Activated T-cell treated with anti-CD3 and anti-CD28 coated beads, Interleukin-2, amount 50 U/mL, for 72 hours (primary cell): ENCODE data around the gene KCNK10. TPM values are rescaled to one million over a fixed set of nuclear protein-coding genes. Genes with fewer than 3 reads are reported as not detected.
"Not testable (repeated sequence)": the region's sequence is repeated elsewhere in the genome, so short reads cannot be mapped to it uniquely, and the experiment has no call there.

Source experiments
- ATAC-seq, 2 donors: fragments of 150-1000 bp; cut with Tn5 transposase; replicated peaks in 1 of 2; 2 replicates each; pipeline ENCODE4 v1.10.0; 2021; ENCODE audit warnings: moderate library complexity in 2 of 2, mild to moderate bottlenecking in 1 of 2
- DNase-seq, 2 donors: peaks; one replicate each; pipeline ENCODE4 v3.0.0; 2021 to 2022; ENCODE audit warnings: mixed read lengths in 1 of 2
- H3K27ac Mint-ChIP-seq: one replicate; pipeline ENCODE4 v1.8.0; 2022; ENCODE audit warnings: mild to moderate bottlenecking, moderate library complexity, mixed read lengths
- H3K27me3 Mint-ChIP-seq: one replicate; pipeline ENCODE4 v1.8.0; 2022; ENCODE audit warnings: low read depth, mixed read lengths
- H3K36me3 Mint-ChIP-seq, 2 donors: one replicate each; pipeline ENCODE4 v1.8.0; 2022; ENCODE audit warnings: mixed read lengths in 2 of 2, mild to moderate bottlenecking in 1 of 2; ENCODE audit not compliant: insufficient read depth in 2 of 2
- H3K4me1 Mint-ChIP-seq: one replicate; pipeline ENCODE4 v1.8.0; 2022; ENCODE audit warnings: low read depth, mixed read lengths
- H3K4me3 Mint-ChIP-seq, 2 donors: one replicate each; pipeline ENCODE4 v1.8.0; 2022; ENCODE audit warnings: mild to moderate bottlenecking in 2 of 2, mixed read lengths in 2 of 2, moderate library complexity in 2 of 2
- H3K9me3 Mint-ChIP-seq, 2 donors: one replicate each; pipeline ENCODE4 v1.8.0; 2022; ENCODE audit warnings: mixed read lengths in 2 of 2
- total RNA-seq, 2 donors: library from RNA; stranded (reverse); gene quantifications; one replicate each; pipeline ENCODE4 v1.2.3, GENCODE V29; 2022

The KCNK10 gene
- total RNA-seq, 2 donors from 2014 or later: 0.10 TPM; not detected in 1

DNA sequence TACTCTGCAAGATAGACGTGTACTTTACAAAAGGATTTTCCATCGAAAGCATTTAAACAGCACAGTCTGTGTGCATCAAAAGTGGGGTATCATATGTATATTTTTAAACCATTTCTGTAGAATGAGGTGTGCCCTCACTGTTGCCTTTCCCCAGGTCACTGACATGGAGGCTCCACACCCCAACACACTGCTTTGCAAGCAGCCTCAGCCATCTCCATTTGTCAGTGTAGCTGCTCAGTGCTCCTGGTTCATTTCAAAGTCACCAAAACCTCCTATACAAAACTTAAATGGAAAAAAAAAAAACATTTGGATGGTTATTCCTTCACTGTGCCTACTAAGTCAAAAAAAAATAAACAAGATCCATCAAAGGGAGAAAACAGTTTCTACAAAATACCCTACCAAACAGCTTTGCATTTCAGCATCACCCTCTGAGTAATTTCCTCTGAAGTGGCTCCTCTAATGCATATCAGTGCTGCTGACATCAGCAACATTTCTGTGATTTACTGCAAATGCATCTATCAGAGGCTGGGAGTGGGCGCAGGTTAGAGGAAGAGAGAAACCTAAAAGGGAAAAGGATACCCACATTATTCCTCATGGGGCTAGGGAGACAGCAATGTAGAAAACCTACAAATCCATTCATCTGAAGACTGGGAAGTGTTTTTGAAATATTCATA, 46.0 kb downstream of the KCNK10 start:
- ATAC-seq (no peak), DNase-seq (no peak)
- H3K4me3 Mint-ChIP-seq: no peak overlapping the region
- H3K27me3 Mint-ChIP-seq: peaks cover 51% of the 10 kb centered on the region
- no peaks in the 10 kb centered on the region for H3K36me3 Mint-ChIP-seq
- H3K4me1 Mint-ChIP-seq: no peaks in the 10 kb centered on the region
- H3K9me3 Mint-ChIP-seq: no peaks in the 10 kb centered on the region
- no peak overlapping the region for H3K27ac Mint-ChIP-seq

DNA sequence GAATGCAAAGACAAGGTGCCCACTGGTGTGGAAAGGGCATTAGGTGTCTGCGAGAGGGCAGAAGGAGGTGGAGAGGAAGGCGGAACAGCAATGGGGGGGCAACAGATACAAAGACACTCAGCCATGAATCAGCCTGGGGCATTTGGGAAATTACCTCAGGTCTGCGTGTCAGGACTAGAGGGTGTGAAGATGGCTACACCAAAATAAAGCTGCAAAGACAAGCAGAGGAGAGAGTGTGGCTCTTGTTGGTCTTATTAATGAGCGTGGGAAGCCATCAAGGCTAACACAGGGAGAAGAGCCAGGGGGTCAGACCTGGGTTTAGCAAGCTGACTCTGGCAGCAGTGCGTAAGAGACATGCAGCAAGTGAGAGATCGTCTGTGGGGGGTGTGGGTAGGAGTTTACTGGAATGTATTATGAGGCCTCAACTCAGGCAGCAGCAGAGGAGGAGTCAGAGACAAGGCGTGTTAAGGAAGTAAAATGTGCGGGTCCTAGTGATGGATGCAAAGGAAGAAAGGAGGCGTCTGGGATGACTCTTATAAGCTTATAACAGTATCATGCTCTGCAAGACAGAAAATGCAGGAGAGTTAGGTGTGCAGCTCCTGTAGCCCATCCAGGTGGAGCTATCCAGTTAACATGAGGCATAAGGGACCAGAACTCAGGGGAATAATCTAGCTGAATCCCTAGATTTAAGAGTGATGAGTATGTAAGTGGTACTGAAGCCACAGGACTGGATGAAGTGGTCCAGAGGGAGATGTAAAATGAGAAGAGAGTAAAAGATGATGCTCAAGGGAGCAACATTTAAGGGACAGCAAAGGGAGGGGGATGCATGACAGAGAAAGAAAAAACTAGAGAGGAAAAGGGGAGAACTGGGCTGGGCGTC, 50.4 kb downstream of the KCNK10 start:
- Mint-ChIP-seq H3K9me3 (no peaks in the 10 kb centered on the region), H3K4me3 (no peak overlapping the region), H3K4me1 (no peaks in the 10 kb centered on the region), H3K36me3 (no peaks in the 10 kb centered on the region), H3K27ac (no peak overlapping the region), H3K27me3 (peaks cover 44% of the 10 kb centered on the region)
- no peak for ATAC-seq
- DNase-seq: no peak

- no peak overlapping the region for H3K4me3 Mint-ChIP-seq
- no peak for ATAC-seq
- no peaks in the 10 kb centered on the region for H3K9me3 Mint-ChIP-seq
- H3K4me1 Mint-ChIP-seq: no peaks in the 10 kb centered on the region
- no peak overlapping the region for H3K27ac Mint-ChIP-seq
- H3K27me3 Mint-ChIP-seq: peaks cover 32% of the 10 kb centered on the region
- no peaks in the 10 kb centered on the region for H3K36me3 Mint-ChIP-seq
- no peak for DNase-seq
Measured at GRCh38 chr14:88271205-88271604, 51.9 kb downstream of the KCNK10 start.

DNA sequence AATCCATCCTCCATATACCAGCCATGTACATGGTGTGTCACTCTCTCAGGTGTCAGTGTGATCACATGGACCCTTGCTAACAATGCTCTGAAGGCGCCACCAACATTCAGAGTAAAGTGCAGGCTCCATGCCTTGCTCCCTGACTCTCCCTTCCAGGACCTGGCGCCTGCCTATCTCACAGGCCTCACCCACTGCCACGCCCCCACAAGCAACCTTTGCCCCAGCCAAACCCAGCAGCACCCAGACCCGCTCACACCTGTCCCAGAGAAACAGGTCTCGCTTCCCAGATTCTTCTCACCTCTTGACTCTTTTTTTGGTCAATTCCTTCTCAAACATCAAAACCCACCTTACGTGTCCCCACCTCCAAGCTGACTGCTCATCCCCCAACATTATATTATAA, 52.3 kb downstream of the KCNK10 start:
- no peaks in the 10 kb centered on the region for H3K36me3 Mint-ChIP-seq
- ATAC-seq: no peak
- H3K27me3 Mint-ChIP-seq: peaks cover 32% of the 10 kb centered on the region

DNA sequence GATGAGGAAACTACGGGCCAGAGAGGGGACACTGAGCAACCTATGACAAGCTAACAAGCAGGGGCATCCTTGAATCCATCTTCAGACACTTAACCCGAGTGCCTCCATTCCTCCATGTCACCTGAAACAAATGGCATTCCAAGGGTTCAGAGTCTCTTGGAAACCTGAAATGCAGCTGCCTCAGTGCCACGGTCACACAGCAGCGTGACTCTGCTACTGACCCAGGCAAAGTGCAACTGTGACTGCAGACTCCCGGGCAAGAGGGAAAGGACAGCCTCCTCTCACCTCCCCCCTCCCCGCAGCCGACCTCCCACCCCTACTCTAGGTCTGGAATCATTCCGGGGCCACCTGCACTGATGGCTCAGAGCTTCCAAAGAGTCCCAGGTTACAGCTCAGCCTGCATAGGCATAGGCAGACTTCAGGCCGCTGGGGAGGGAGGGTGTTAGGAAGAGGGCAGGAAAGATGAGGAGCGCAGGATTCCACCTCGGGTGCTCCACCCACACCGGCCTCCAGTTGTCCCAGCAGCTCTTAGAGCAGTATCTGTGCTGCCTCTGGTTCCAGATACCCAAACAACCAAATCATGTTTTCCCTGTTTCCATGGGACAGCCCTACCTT, 53.2 kb downstream of the KCNK10 start:
- H3K4me3 Mint-ChIP-seq: no peak overlapping the region
- no peaks in the 10 kb centered on the region for H3K4me1 Mint-ChIP-seq
- no peaks in the 10 kb centered on the region for H3K36me3 Mint-ChIP-seq
- no peaks in the 10 kb centered on the region for H3K9me3 Mint-ChIP-seq
- no peak for DNase-seq
- no peak overlapping the region for H3K27ac Mint-ChIP-seq
- peaks cover 29% of the 10 kb centered on the region for H3K27me3 Mint-ChIP-seq
- no peak for ATAC-seq

More for the DNA sequence above, 52.3 kb downstream of the KCNK10 start:
- DNase-seq: no peak
- H3K27ac Mint-ChIP-seq: no peak overlapping the region
- no peaks in the 10 kb centered on the region for H3K9me3 Mint-ChIP-seq
- H3K4me1 Mint-ChIP-seq: no peaks in the 10 kb centered on the region
- no peak overlapping the region for H3K4me3 Mint-ChIP-seq

- DNase-seq (no peak), ATAC-seq (no peak)
- no peaks in the 10 kb centered on the region for H3K9me3 Mint-ChIP-seq
- H3K4me3 Mint-ChIP-seq: no peak overlapping the region
- no peaks in the 10 kb centered on the region for H3K36me3 Mint-ChIP-seq
- no peaks in the 10 kb centered on the region for H3K4me1 Mint-ChIP-seq
- peaks cover 18% of the 10 kb centered on the region for H3K27me3 Mint-ChIP-seq
- H3K27ac Mint-ChIP-seq: no peak overlapping the region
Measured at GRCh38 chr14:88266474-88266873, 56.6 kb downstream of the KCNK10 start.

GRCh38 chr14:88264116-88264515, 59.0 kb downstream of the KCNK10 start:
- DNase-seq: no peak
- ATAC-seq: no peak
- peaks cover 18% of the 10 kb centered on the region for H3K27me3 Mint-ChIP-seq
- no peaks in the 10 kb centered on the region for H3K36me3 Mint-ChIP-seq
- no peak overlapping the region for H3K4me3 Mint-ChIP-seq
- no peaks in the 10 kb centered on the region for H3K4me1 Mint-ChIP-seq
- H3K9me3 Mint-ChIP-seq: no peaks in the 10 kb centered on the region
- H3K27ac Mint-ChIP-seq: no peak overlapping the region

GRCh38 chr14:88261302-88261701, 61.8 kb downstream of the KCNK10 start:
- H3K9me3 Mint-ChIP-seq, H3K4me3 Mint-ChIP-seq, DNase-seq: not testable (repeated sequence)

DNA sequence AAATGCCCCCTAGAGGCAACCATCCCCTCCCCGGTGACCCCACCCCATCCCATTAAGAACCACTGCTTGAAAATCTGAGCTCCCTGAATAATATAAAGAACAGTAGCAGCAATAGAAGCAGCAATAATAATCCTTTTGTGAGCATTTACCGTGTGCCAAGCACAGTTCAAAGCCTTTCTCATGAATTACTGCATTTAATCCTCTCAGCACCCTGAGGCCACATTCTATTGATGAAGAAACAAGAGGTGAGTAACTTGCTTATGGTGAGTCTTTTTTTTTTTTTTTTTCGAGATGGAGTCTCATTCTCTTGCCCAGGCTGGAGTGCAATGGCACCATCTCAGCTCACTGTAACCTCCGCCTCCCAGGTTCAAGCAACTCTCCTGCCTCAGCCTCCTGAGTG, 65.0 kb downstream of the KCNK10 start:
- ATAC-seq: no peak
- Mint-ChIP-seq H3K36me3 (no peaks in the 10 kb centered on the region), H3K4me1 (no peaks in the 10 kb centered on the region), H3K27ac (no peak overlapping the region), H3K9me3 (no peaks in the 10 kb centered on the region), H3K4me3 (no peak overlapping the region), H3K27me3 (peaks cover 45% of the 10 kb centered on the region)
- DNase-seq: no peak

More at GRCh38 chr14:88261302-88261701, 61.8 kb downstream of the KCNK10 start:
- not testable (repeated sequence) for ATAC-seq, H3K36me3 Mint-ChIP-seq, H3K27ac Mint-ChIP-seq, H3K4me1 Mint-ChIP-seq
- H3K27me3 Mint-ChIP-seq: peaks cover 42% of the 10 kb centered on the region

DNA sequence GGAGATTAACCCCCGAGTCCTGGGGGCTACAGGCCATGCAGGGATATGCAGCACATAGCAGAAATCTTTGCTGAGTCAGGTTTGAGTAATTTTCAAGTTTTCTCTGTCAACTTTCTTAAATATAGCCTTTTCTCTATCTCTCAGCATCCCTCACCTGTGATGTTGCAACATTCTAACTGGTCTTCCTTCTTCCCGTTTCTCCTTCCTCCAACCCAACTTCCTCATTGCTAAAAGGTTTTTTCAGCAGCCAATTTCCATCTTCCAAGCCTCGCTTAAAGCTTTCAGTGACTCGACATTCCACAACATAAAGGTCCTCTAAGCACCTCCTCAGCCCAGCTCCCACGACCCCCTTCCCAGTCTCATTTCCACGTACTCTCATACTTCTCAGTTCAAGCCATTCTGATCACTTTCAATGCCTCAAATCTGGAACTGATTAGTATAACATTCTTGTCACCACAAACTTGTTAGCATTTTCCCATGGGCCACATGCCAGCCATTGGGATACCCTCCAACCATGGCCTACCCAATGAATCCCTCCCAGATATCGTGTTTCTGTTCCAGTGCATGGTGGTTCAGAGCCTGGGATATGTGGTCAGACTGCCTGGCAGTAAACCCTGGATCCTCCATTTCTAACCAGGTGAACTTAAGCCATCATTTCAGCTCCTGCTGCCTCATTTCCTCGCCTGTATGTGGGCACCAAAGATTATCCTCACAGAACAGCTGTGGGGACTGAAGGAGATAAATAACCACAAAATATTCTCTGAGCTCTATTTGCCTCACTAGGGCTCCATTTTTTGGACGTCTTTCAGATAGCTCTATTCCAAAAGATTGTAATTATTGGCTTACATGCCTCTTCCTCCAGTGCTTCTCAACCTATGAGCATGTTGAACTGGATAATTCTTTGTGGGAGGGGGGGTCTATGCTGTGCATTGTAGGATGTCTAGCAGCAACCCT, 65.8 kb downstream of the KCNK10 start:
- Mint-ChIP-seq H3K9me3 (peaks cover 0 to 2% of the 10 kb centered on the region in 2 donors), H3K4me1 (no peaks in the 10 kb centered on the region), H3K4me3 (no peak overlapping the region), H3K27me3 (peaks cover 37% of the 10 kb centered on the region), H3K27ac (no peak overlapping the region), H3K36me3 (no peaks in the 10 kb centered on the region)
- no peak for DNase-seq
- ATAC-seq: no peak

GRCh38 chr14:88255798-88256197, 67.3 kb downstream of the KCNK10 start:
- no peak for DNase-seq

DNA sequence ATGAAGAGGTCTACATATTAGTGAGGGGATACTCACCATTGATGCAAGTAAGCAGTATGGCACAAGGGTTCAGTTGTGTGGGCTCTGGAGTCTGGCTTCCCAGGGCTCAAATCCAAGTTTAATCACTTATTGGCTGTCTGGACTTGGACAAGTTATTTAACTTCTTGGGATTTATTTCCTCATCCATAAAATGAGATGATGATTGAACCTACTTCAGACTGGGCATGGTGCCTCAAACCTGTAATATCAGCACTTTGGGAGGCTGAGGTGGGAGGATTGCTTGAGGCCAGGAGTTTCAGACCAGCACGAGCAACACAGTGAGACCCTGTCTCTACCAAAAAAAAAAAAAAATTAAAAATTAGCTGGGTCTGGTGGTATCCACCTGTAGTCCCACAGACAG, 67.9 kb downstream of the KCNK10 start:
- Mint-ChIP-seq H3K4me1 (no peaks in the 10 kb centered on the region), H3K36me3 (no peaks in the 10 kb centered on the region)
- no peak for ATAC-seq

More at GRCh38 chr14:88255798-88256197, 67.3 kb downstream of the KCNK10 start:
- no peaks in the 10 kb centered on the region for H3K4me1 Mint-ChIP-seq
- ATAC-seq: no peak
- peaks cover 0 to 2% of the 10 kb centered on the region in 2 donors for H3K9me3 Mint-ChIP-seq
- no peaks in the 10 kb centered on the region for H3K36me3 Mint-ChIP-seq
- no peak overlapping the region for H3K4me3 Mint-ChIP-seq
- H3K27me3 Mint-ChIP-seq: peaks cover 34% of the 10 kb centered on the region
- H3K27ac Mint-ChIP-seq: no peak overlapping the region

More for the DNA sequence above, 67.9 kb downstream of the KCNK10 start:
- no peak overlapping the region for H3K4me3 Mint-ChIP-seq
- no peak for DNase-seq
- H3K27me3 Mint-ChIP-seq: peaks cover 34% of the 10 kb centered on the region
- peaks cover 0 to 2% of the 10 kb centered on the region in 2 donors for H3K9me3 Mint-ChIP-seq
- no peak overlapping the region for H3K27ac Mint-ChIP-seq
